Left colon (tissue), 2 donors: Measurements from ENCODE around the gene PPP2R2D. TPM values are rescaled to one million over a fixed set of nuclear protein-coding genes. Genes with fewer than 3 reads are reported as not detected.
"Not testable (repeated sequence)": the region's sequence is repeated elsewhere in the genome, so short reads cannot be mapped to it uniquely, and the experiment has no call there.

Experiments used
- ATAC-seq: fragments of 200-7000 bp; cut with Tn5 transposase; one replicate; pipeline ENCODE4 v1.9.1; 2020; ENCODE audit warnings: mild to moderate bottlenecking, moderate library complexity
- DNase-seq, 2 donors: peaks; one replicate each; pipeline ENCODE4 v3.0.0-alpha.2; 2020
- intact Hi-C, 2 donors: fragments of 100-400 bp; cut with DNase I in 1 of 2; cut with micrococcal nuclease in 1 of 2; formaldehyde crosslinking; loops; one replicate each; pipeline versions ENCODE4 v1.11.2 to v1.14.0; 2022; cut with DNase I, micrococcal nuclease
- total RNA-seq, 2 donors: library from RNA; stranded (reverse); fragmentation: NEBNext Ultra II Directional; extraction: Animal tissue kit (Norgen Biotek cat#: 25700); gene quantifications; one replicate each; pipeline ENCODE4 v1.2.1, GENCODE V29; 2021
- donor health status: DM: no; HTN: no; CAD: no.
- donor health status: DM: yes; HTN: yes; CAD: no.

PPP2R2D gene
- total RNA-seq, 2 donors from 2014 or later = 28.5 to 30.2 TPM

GRCh38 chr10:131917496-131917895, 16.7 kb downstream of the PPP2R2D start:
- DNase-seq, intact Hi-C loops, ATAC-seq: not testable (repeated sequence)

DNA sequence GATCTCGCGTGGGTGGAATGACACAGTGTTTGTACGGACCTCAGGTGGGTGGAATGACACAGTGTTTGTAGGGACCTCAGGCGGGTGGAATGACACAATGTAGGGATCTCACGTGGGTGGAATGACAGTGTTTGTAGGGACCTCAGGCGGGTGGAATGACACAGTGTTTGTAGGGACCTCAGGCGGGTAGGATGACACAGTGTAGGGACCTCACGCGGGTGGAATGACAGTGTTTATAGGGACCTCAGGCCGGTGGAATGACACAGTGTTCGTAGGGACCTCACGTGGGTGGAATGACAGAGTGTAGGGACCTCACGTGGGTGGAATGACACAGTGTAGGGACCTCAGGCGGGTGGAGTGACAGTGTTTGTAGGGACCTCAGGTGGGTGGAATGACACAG, 18.7 kb downstream of the PPP2R2D start:
- ATAC-seq, intact Hi-C loops: not testable (repeated sequence)

GRCh38 chr10:131920151-131920550, 19.3 kb downstream of the PPP2R2D start:
- intact Hi-C loops = no loop called here
- no peak for ATAC-seq
- no peak for DNase-seq

More for the DNA sequence above, 18.7 kb downstream of the PPP2R2D start:
- DNase-seq = not testable (repeated sequence)

DNA sequence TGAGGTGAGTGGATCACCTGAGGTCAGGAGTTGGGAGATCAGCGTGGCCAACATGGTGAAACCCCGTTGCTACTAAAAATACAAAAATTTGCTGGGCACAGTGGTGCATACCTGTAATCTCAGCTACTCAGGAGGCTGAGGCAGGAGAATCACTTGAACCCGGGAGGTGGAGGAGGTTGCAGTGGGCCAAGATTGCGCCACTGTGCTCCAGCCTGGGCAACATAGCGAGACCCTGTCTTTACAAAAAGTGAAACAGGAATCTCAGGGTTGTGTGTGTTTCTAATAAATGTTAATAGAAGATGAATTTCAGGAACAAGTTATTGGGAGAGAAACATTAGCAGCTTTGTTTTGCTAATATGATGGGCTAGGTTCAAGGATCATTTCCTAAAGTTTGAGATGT, 19.9 kb downstream of the PPP2R2D start:
- DNase-seq (no peak), ATAC-seq (no peak)
- intact Hi-C loops = no loop called here

DNA sequence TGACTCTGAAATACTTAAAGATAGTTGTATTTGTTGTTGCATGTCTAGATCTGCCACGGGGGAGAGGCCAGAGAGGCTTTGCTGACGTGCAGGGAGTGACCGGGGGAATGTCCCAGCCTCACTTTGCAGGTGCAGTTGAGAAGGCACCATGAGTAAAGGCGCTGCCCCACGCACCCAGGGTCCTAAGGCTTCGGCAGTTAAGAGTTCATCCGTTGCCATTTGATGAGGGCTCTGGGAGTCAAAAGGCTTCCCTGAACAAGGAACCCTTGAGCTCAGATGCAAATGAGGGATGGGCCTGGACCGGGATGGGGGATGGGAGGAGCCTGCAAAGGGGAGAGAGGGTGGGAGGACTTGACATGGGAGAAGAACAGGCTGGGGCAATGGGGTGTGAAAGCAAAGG, 20.4 kb downstream of the PPP2R2D start:
- ATAC-seq (no peak), DNase-seq (no peak)
- intact Hi-C loops = no loop called here

DNA sequence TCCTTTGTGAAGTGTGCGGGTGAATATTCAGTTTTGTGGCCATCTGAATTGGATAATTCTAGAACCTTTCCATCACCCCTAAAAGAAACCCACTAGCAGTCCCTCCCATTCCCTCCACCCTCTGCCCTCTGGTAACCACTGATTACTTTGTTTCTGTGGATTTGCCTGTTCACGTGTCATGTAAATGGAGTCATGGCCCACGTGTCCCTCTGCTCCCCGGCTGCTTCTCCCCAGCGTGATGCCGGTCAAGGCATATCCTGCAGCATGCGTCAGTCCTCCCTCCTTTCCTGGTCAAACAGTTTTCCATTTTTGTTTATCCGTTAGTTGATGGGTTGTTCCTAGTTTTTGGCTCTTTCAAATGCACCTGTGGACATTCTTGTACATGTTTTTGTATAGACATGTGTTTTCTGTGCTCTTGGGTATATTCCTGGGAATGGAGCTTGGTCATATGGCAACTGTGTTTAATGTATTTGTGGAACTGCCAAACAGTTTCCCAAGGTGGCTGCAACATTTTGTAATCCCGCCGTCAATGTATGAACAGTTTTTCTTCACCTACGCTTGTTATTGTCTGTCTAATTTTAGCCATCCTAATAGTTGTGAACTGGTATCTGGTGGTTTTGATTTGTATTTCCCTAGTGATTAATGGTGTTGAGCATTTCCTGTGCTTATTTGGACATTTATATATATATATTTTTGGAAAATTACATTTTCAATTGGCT, 22.4 kb downstream of the PPP2R2D start:
- DNase-seq (no peak), ATAC-seq (no peak)
- intact Hi-C loops = no loop called here

DNA sequence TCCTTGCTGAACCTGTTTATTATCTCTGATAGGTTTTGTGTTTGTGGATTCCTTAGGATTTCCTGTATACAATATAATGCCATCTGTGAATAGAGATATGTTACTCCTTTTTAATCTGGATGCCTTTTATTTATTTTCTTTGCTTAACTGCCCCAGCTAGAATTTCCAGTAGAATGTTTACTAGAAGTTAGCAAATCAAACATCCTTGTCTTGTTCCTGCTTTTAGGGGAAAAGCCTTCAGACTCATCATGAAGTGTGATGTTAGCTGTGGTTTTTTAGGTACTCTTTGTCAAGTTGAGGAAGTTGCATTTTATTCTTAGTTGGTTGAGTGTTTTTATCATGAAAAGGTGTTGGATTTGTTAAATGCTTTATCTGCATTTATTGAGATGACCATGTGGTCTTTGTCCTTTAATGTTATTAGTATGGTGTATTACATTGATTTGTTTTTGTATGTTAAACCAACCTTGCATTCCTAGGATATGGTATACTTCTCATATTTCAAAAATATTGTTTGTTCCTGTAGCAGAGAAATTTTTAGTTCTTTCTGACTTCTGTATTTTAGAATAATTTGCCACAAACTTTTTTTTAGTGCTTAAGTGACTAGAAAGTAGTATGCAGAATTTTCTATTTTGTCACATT, 24.3 kb downstream of the PPP2R2D start:
- intact Hi-C loops = no loop called here
- DNase-seq (no peak), ATAC-seq (no peak)

- peak; percentile 8 for ATAC-seq
- intact Hi-C loops = no loop called here
- DNase-seq = no peak
Measured at GRCh38 chr10:131925716-131926115, 24.9 kb downstream of the PPP2R2D start.

- no peak for ATAC-seq
- DNase-seq = no peak
- intact Hi-C loops = no loop called here
Measured at GRCh38 chr10:131926253-131926652, 25.4 kb downstream of the PPP2R2D start.

DNA sequence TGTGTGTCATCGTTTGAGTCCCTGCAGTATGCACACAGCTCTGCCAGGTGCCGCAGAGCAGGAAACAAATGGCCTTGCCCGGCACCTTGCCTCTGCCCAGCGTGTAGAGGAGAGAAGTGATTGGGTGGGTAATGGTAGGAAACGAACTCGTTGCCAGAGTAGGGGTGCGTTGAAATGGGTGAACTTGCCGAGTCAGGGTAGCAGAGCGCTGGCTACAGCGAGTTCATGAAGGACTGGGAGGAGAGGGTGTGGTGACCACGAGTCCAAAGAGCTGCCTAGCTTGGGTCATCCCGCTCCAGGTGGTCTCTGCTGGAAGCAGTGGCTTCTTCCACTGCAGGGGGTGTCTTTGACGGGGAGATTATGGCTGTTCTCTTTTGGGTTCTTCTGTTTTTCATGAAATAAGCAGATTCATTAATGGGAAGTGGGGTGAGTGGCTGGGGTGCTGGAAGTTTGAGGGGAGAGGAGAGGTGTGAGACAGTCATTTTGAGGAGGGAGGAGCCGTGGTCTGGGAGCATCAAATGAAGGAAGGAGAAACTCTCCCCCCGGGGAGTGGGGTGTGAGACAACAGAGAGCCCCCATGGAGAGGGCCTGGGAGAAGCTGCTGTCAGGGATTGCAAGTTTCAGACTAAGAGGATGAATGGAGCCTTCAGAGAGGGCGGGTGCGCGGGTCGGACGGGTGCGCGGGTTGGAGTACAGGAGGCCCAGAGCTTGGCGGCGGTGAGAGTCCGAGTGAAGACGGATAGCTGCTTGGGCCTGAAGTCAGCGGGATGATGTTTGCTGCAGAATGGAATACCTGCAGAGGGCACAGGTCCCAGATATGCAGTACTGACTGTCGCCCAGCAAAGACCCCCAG, 26.2 kb downstream of the PPP2R2D start:
- DNase-seq (no peak), ATAC-seq (no peak)
- intact Hi-C loops = no loop called here

DNA sequence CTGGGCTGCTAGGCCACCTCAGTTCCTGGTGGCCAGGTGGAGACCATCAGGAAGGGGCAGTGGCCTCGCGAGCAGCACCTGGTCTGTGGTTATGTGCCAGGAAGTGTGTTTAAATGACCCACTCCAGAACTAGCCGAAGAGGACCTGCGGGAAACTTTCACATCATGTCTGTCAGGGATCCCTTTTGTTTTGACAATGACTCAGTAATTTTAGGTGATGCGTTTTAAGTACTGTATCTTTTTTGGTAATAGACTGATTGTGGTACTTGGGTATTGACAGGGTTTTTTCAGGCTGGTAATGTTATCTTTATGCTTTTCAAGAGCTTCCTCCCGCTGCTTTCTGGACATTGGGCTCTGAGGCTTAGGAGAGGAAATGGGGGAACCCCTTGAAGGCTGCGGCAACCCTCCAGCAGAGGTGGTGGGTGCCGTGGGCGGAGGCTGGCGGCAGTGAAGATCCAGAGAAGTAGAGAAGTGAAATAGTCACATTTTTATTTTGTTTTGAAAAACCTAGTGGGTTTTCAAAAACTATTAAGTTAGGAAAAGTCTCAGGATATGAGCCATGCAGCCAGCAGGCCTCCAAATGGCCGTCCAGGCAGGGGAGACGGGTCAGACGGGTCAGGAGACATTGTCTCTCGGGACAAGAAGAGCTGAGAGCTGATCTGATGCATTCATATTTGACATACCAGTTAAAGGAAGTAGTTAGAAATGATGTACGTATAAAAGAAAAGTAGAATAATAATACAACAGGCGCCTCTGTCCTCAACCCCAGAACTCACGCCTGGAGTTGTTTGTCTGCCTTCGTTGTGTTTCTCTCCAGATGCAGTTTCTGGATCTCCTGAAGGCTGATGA, 27.7 kb downstream of the PPP2R2D start:
- ATAC-seq = no peak
- no peak for DNase-seq
- intact Hi-C loops = no loop called here

- no peak for DNase-seq
- ATAC-seq = no peak
- intact Hi-C loops = no loop called here
Measured at GRCh38 chr10:131929122-131929845, 28.5 kb downstream of the PPP2R2D start.

DNA sequence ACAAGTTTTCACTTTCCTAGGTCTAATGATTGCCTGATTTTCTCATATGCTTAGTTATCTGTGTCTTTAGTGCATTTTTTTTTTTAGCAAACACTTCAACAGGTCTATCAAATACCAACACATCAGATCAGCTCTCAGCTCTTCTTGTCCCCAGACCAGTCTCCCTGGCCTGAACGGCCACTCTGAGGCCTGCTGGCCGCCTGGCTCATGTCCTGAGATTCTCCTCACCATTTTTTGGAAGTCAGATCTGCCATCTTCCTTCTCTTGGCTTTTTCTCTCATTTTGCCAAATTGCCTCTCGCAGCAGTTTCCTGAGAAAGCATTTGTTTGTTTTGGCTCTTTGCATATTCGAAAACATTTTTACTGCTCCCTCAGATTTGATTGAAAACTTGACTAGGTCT, 29.3 kb downstream of the PPP2R2D start:
- intact Hi-C loops = no loop called here
- ATAC-seq = no peak
- no peak for DNase-seq

- ATAC-seq (no peak), DNase-seq (no peak)
- intact Hi-C loops = no loop called here
Measured at GRCh38 chr10:131930586-131931330, 29.9 kb downstream of the PPP2R2D start.

GRCh38 chr10:131931981-131932380, 31.2 kb downstream of the PPP2R2D start:
- ATAC-seq (no peak), DNase-seq (no peak)
- intact Hi-C loops = no loop called here

DNA sequence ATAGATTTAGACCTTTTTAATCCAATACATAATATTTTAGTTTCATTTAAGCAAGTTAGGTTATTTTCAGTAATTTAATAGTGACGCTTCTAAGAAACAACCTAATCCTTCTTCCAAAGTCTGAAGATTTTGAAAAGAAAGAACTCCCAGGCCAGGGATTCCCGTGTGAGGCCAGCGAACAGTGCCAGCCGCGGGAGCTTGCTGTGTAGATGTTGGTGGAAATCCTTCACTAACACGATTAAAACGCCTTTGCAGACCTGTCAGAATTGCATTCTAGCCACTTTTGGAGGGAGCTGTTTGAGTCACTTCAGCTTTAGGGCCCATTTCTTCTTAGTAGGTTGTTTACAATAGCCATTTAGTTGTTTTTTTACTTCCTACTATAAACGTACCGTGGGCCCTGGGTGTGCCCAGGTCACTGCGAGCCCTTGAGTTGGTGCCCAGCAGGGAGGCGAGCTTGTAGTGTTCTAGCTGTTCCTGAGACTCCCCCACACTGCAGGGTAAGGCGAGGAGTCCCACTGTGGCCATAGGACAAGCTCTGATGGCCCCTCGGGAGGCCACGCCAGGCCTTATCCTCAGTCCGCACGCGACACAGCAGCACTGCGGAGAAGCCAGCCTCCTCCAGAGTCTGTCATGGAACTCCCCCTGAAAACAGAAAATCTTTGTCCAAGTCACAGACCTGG, 32.3 kb downstream of the PPP2R2D start:
- peak; percentile 93 for ATAC-seq
- peak; percentile 42 to 46 for DNase-seq
- intact Hi-C loops = no loop called here

GRCh38 chr10:131933696-131934086, 32.9 kb downstream of the PPP2R2D start:
- ATAC-seq (peak; percentile 63), DNase-seq (no peak)
- intact Hi-C loops = no loop called here
